NCI-H2029 treated with DMSO at 0.1 percent for 48 hours (cell line): ENCODE results near the gene CFDP1.
"Not testable (repeated sequence)": the region's sequence is repeated elsewhere in the genome, so short reads cannot be mapped to it uniquely, and the experiment has no call there.

Source experiments
- DNase-seq: peaks from one replicate; lab custom pipeline; 2025; lab: John Stamatoyannopoulos, UW

The CFDP1 gene

DNA sequence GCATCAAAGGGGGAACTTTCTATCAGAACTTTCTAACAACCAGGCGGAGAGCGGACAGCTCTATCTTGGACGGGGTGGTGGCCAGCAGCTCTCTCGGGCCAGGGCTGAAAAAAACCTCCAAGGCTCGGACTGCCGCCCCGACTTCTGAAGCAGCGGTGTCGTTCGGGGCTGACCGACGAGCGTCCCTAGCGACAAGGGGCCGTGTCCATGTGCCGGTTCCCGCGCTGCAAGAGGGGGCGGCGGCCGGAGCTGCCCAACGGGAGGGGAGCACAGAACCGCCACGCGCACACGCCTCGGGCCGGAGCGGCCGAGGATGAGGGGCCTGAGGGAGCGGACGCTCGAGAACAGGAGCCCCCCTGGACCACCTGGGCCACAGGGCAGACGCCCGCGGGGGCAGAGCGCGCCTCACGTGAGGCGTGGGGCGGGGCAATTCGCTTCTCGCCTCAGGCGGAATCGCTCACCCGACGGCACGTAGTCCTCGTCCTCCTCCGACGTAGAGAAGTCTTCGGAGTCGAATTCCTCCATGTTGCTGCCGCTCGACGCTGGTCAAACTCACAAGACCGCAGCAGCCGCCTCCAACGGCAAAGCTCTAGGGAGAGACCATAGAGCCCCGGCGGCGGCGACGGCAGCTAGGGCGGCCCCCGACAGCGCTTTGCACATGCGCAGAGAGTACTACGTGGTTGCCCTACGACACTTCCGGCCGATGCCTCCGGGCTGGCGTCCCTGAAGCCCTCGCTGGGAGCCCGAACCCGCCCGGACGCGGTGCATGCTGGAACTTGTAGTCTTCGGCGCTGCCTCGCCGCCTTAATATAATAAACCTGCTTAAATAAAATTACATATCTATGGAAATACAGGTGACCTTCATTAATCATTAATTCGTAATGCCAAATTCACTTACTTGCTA is at the start of gene CFDP1:
Gene CFDP1, minus strand, starts transcription at position 676 of the 904 bp plus-strand sequence. Its CDS starts 151 bp downstream, at position 525.
- DNase-seq, result peak; percentile 57

DNA sequence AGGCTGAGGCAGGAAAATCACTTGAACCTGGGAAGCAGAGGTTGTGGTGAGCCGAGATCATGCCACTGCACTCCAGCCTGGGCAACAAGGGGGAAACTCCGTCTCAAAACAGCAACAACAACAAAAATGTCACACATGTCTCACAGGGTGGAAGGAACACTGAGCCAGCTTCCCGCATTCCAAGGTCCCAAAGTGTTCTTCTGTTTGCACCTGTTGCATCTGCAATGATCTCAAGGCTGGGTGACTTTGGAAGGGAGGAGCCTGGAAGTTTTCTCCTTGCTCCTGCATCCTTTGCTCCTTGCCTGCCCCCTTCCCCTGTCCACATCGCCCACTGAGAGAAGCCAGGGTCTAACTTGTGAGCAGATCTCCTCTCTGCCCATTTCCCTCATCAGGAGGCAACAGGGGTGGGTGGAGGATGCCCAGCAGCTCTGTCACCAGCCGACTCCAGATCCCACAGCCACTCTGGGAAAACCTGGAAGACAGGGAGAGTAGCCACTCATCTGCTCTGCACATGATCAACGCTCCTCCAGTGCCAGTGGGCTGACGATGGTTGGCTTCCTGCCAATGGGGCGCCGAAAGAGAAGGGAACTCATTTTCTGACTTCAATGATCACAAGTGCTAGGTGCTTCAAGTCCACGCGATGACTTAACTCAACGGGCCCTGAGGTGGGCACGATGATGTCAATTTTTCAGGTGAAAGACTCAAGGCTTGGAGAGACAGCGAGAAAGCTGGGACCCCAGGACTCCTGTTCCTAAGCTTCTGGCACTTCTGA is 49.3 kb upstream of the CFDP1 start:
- DNase-seq, result no peak

DNA sequence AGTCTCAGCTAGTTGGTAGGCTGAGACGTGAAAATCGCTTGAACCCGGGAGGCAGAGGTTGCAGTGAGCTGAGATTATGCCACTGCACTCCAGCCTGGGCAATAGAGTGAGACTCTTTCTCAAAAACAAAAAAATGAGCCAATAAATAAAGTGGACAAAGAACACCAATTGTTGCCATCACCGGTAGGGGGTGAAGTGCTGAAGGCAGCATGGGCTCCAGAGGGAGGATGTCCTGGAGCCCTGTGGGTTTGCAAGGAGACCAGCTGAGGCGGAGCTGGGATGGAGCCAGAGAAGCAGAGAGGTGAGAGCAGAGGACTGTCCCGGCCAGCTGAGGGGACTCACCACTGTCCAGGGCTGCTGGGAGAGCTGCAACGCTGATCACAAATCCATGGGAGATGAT is 48.2 kb upstream of the CFDP1 start:
- no peak for DNase-seq

DNA sequence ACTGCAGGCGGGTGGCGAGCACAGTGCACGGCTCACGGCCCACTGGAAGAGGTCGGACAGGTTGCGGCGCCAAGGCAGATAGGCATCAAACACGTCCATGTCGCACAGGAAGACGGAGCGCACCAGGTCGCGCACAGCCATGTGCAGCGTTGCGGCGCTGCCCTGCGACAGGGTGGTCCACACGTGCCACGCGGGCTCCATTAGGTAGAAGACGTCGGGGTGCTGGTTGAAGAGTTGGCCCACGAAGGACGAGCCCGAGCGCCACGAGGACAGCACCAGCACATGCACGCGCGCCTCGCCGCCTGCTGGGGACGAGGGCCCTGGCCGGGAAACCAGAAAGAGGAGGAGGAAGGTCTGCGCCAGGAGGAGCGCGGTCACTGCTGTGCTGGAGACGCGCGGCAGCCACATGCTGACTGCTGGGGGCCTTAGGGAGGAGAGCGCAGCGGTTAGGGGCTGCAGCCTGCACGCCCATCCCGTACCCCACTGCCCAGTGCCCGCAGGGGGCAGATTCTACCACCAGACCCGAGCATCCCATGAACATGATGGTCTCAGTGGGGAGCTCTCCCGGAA is 46.2 kb upstream of the CFDP1 start:
- DNase-seq, result no peak

DNA sequence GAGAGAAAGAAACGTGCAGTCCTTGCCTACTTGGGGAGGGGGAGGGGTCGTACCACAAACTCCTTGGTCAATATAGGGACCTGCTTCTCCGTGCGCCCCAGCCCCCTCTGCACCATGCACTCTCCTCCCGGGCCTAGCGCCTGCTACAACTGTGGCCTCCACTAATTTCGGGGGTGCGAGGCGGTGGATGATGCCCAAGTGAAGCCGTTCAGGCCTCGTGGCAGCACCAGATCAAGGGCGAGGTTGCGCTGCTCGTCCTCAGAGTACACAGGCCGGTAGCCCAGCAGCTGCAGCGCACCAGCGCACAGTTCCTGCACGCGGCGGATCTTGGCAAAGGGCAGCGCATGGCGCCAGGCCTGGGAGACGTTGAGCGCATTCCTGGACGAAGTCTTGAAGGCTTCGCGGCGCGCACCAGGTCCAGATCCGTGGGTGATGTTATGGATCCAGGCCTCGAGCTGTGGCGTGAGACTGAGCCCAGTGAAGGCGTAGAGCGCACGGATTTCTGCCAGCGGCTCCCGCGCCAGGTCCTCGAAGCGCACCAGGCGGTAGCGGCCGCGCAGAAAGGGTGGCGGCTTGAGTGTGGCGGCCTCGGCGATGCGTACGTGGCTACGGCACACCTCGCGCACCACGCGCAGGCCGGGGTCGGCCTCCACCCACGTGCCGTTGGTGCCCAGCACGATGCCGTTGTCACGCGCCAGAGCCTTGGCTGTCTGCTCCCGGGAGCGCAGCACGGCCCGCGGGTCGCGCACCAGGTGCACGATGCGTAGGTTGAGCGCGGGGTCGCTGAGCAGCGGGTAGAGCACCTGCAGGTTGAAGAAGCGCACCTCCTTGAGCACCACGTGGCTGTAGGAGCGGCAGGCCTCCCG is 45.4 kb upstream of the CFDP1 start:
- DNase-seq, result no peak

DNA sequence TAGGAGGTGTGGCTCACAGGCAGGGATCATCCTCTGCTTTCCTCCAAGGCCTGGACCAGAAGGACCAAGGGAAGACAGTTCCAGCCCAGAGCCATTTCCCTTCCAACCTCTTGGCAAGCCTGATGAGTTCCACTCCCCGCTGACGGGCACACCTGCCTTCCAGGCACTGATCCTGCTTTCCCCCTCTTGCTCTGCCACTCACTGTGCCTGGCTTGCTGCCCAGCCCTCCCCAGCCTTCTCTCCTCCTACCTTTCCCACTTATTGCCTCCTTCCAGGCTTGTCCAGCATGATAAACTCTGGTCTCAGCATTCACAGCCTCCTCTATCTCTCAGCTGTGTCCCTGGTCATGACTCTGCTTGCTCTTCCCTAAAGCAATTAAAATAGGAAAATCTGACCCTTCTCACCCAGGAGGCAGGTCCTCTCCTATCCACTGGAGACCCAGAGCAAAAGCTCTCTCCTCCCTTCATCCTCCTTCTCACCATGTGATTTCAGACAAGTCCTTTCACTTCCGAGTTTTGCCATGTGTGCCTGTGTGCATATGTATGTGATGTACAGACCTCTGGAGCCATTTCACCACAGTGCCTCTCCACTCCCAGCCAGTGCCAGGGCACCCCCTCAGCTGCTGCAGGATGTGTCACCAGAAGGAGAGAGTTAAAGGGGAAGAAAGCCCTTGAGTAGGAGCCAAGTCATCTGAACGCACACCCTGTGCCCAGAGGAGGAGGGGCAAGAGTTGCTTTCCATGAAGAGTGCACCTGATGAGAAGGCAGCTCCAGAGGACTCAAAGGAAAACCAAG is 44.6 kb upstream of the CFDP1 start:
- DNase-seq, result peak; percentile 23

DNA sequence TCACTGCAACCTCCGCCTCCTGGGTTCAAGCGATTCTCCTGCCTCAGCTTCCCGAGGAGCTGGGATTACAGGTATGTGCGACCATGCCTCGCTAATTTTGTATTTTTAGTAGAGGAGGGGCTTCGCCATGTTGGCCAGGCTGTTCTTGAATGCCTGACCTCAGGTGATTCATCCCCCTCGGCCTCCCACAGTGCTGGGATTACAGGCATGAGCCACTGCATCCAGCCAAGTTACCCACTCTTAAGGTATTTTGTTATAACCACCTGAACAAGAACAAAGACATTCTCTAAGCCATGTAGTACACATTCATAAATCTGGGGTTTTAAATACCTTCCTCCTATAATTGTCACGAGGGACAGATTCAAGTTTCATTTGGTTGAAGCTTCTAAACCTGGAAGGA is 43.5 kb upstream of the CFDP1 start:
- DNase-seq, result no peak

DNA sequence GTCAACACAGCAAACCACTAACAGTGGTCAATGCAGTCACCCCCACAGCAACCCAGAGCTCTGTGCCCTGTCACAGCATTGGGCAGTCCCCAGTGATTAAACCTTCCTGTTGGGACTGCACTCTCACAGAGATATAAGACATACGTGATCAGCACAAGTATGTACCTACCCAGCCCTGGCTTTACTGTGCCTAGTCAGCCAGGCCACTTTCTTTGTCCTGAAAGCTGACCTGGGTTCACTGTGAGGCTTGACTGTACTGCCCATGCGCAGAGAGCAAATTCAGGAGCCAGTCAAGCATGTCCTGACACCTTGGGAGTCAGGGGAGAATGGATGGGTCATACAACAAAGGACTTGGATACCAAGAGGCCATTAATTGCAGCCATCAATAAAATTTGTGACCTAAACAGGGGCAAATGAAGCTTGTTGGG is 42.1 kb upstream of the CFDP1 start:
- DNase-seq, result no peak

DNA sequence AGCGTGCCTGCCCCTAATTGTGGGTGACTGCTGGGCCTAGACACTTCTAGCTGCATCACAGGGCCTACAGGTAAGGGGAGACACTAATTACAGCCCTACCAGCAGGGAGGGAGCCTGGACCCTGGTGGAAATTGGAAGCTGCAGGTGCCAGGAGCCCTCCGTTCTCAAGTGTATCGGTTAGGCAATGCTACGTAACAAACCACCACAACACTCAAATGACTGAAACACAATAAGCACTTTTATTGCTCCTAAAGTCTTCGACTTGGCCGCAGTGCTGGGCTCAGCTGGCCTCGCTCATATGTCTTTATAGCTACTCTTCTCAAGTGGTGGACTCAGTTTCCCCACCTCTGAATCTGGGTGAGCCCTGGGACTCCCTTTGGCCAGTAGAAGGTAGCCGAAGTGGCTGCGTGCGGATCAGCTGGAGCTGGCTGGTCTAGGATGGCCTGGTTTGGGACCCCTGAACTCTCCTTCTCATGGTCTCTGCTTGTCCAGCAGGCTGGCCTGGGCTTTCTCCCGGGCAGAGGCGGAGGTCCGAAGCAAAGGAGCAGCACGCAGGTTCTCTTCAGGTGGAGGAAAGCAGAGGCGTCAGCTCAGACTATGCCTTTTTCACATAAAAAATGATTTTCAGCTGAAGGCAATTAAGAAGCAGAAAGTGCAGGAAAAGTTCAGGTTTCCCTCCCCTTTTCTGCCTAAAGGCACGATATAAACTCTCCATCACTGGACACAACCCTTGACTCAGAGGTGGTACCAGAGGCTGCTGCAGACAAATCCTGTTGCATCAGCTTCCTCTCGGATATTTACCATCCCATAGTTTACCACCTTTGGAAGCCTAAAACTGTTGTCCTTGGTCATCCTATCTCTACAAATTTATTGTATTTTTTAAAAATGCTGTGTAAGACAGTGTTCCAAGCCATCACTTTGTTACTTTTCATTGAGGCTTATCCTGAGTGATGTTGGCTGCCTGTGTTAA is 39.9 kb upstream of the CFDP1 start:
- no peak for DNase-seq

DNA sequence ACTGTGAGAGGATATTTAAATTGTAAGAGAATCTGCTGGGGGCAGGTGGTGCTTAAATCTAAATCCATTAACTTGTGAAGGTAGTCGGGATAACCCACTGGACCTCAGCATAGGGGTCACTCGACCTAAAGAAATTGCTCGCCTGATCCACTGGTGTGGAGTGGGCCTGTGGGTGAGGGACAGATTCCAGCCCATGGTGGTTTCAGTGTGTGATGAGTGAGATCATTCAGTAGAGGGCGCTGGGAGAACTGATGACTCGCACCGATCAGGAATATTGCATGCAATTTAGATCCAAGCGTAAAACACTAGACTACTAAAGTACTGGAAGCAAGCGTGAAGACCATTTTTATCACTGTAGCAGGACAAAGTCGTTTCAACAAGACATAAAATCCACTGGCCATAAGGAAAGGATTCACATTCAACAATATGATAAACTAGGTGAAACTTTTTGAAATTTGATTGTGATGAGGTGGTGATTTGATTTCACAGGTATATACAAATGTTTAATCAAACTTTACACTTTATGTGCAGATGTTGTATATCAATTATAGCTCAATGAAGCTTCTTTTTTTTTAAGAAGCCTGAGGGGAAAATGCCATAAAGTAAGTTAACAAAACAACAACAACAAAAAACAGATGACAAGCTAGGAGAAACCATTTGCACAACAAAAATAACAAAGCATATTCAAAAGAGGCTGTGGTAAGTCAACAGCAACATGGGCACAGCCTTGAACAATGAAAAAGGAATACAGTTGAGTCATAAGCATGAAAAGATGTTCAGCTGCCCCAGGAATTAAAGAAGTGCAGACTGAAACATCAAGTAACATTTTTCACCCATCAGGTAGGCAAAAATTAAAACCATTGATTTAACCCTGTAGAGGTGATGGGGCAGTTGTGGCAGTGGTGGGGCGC is 38.7 kb upstream of the CFDP1 start:
- DNase-seq, result peak; percentile 24

DNA sequence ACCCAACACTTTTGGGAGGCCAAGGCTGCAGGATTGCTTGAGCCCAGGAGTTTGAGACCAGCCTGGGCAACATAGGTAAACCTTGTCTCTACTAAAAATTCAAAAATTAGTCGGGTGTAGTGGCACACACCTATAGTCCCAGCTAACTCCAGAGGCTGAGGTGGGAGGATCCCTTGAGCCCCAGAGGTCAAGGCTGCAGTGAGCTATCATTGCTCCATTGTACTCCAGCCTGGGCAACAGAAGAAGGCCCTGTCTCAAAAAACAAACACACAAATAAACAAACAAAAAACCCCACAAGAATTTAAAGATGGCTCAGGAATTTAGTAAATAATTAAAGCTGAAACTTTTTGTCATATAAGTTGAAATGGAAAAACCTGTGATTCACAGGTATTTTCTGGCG is 33.5 kb upstream of the CFDP1 start:
- DNase-seq, result no peak

DNA sequence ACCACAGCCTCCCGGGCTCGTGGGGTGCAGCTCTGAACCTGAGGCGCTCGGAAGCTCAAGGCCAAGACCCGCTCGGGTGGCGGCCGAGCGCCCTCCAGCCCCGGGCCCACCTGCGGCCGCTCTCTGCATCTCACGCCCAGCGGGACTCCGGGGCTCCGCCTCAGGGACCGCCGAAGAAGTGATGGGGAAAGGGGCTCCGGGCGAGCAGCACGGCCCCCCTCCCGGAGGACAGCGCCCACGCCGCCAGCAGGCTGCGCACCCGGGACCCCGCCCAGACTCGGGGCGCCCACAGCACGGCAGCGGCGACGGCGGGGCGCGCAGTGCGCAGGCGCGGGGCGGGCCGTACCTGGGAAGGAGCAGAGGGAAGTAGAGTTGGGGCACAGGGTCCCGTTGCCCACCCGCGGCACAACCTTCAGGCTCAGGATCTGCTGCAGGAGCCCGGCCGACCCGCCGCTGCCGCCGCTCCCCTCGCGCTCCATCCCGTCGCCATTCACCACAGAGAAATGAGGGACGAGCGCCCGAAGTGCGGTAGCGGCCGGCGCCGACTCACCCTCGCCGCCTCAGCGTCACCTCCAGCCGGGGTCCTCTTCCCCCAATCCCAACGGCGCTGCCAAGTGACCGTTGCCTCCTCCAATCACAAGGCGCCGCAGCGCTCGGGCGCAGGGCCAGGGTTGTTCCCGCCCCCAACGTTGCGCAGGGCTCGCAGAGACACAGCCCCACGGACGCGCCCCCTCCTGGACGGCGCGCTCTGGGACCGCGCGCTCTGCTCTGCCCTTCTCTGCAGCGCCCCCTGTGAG is 31.0 kb upstream of the CFDP1 start, which contains the start of gene TMEM170A:
Gene TMEM170A, minus strand, starts transcription at position 568 of the 797 bp plus-strand sequence. Its CDS starts 89 bp downstream, at position 479.
- DNase-seq, result peak; percentile 57

DNA sequence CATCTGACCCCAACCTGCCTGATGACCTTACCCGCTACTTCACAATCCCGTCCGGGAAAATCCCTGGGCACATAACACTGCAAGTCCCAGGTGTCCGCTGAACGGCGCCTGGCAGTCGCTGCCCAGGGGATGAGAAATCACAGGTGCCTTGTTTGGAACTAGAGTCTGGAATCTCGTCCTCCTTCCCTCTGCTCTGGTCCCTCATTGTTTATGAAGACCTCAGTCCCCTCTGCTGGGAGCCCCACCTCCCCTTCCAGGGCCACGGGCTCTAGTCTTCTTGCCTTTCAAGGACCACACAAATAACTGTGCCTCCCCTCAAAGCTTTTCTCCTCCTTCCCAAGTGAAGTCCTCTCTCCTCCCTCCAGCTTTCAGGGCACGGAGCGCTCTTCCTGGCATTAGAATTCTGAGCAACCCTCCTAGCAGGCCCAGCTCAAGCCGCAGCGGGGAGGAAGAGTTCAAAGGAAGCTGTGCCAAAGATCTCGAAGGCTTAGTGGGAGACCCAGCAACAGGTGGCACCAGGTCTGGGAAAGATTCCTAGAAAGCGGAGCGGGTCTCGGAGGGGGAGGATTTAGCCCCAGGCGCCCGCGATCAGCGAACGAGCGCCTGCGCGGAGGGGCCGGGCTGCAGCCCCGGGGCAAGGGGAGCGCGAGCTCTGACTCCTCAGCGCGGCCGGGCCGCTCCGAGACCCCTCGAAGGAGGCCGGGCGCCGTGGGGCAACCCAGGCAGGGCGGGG is 30.3 kb upstream of the CFDP1 start:
- not testable (repeated sequence) for DNase-seq

DNA sequence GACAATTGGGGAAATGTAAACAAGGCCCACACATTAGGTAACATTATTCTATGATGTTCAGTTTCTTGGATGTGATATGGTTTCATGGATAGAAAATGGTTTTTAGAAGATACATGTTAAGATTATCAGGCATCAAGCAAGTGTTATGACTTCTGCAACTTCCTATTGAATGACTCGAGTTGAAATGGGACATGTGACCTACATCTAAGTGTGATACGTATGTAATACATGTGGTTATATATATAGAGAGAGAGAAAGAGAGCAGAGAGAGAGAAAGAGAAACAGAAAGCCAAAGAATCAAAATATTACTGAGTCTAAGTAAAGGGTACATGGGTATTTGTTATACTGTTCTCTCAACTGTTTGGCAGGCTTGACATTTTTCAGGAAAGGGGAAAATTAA is 29.5 kb upstream of the CFDP1 start:
- no peak for DNase-seq

DNA sequence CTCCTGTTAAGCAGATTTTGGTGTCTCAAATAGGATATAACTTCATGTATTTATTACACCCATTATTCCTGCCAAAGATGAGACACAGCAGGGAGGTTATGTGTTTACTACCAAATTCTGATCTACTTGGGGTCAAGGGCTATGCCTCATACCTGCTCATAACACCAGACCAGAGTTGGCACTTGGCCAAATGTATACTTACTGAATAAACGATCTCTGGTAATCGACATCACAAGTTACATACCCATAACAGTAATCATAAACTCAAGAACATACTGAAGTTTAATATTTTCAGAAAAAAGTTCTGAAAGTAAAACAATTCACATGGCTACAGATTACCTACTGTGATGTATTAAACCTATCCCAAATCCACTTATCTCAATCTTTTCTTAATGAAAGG is 28.3 kb upstream of the CFDP1 start:
- DNase-seq, result no peak

DNA sequence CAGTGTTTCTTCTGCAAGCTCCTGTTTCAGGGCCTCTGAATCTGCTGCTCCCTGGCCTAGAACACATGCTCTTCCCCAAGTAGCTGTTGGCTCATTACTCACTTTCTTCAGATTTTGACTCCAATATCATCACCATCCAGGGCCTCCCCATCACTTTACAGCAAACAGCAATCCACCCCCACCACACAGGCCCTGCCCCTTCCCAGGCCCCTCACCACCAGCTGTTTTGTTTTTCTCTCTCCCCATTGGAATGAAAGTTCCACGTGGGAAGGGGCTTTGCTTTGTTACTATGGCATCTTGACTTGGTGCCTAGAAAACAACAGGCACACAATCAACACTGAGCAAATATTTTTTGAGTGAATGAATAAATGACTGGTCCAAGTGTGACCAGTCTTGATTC is 27.1 kb upstream of the CFDP1 start:
- no peak for DNase-seq

DNA sequence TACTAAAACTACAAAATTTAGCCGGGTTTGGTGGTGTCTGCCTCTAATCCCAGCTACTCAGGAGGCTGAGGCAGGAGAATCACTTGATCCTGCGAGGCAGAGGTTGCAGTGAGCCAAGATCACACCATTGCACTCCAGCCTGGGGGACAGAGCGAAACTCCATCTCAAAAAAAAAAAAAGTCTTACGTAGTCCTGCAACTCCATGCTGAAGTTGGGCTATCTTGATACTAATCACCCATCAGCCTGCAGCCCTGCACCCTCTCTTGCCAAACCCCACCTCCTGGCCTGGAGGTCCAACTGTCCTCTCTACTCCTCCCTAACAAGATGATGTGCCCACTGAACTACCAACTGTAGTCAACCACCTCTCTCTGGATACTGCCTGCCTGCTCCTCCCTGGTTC is 26.4 kb upstream of the CFDP1 start:
- DNase-seq, result no peak
